Activated CD4-positive, alpha-beta T cell treated with anti-CD3 and anti-CD28 coated beads for 36 hours (primary cell): ENCODE measurements around the gene ASTN1. TPM values are rescaled to one million over a fixed set of nuclear protein-coding genes. Genes with fewer than 3 reads are reported as not detected.

Experiments used
- ATAC-seq: fragments of 200-7000 bp; cut with Tn5 transposase; one replicate; pipeline ENCODE4 v1.10.0; 2021; ENCODE audit warnings: mild to moderate bottlenecking, moderate library complexity
- CTCF ChIA-PET: fragments of 350-600 bp; sonication (Branson Sonifier 250); formaldehyde crosslinking; loops from one replicate; lab custom pipeline; 2021; ENCODE audit warnings: antibody characterized with exemption; lab: Charles Lee
- POLR2A ChIA-PET: fragments of 350-600 bp; sonication (Branson Sonifier 250); formaldehyde crosslinking; loops from one replicate; lab custom pipeline; 2021; ENCODE audit warnings: antibody characterized with exemption, inconsistent platforms; lab: Charles Lee
- DNase-seq: peaks from one replicate; pipeline ENCODE4 v3.0.0-alpha.2; 2020
- H3K27ac Mint-ChIP-seq: one replicate; pipeline ENCODE4 v1.8.0; 2021; ENCODE audit warnings: mixed read lengths
- H3K27me3 Mint-ChIP-seq: one replicate; pipeline ENCODE4 v1.8.0; 2021; ENCODE audit warnings: mixed read lengths
- H3K36me3 Mint-ChIP-seq: one replicate; pipeline ENCODE4 v1.8.0; 2021; ENCODE audit warnings: low read depth, mixed read lengths
- H3K4me1 Mint-ChIP-seq: one replicate; pipeline ENCODE4 v1.8.0; 2021; ENCODE audit warnings: mixed read lengths
- H3K4me3 Mint-ChIP-seq: one replicate; pipeline ENCODE4 v1.8.0; 2021; ENCODE audit warnings: mild to moderate bottlenecking, moderate library complexity, mixed read lengths
- H3K9me3 Mint-ChIP-seq: one replicate; pipeline ENCODE4 v1.8.0; 2021; ENCODE audit warnings: low read depth, mixed read lengths
- intact Hi-C, 2 experiments: fragments of 100-400 bp; cut with DNase I in 1 of 2; cut with micrococcal nuclease in 1 of 2; formaldehyde crosslinking; loops; one replicate each; pipeline versions ENCODE4 v1.14.2 to v1.15.1; 2022 to 2024; cut with DNase I, micrococcal nuclease
- total RNA-seq, 2 experiments: library from RNA; stranded (reverse); gene quantifications; one replicate each; pipeline ENCODE4 v1.2.3, GENCODE V29; 2021

The ASTN1 gene
- total RNA-seq, 2 experiments from 2014 or later = not detected

DNA sequence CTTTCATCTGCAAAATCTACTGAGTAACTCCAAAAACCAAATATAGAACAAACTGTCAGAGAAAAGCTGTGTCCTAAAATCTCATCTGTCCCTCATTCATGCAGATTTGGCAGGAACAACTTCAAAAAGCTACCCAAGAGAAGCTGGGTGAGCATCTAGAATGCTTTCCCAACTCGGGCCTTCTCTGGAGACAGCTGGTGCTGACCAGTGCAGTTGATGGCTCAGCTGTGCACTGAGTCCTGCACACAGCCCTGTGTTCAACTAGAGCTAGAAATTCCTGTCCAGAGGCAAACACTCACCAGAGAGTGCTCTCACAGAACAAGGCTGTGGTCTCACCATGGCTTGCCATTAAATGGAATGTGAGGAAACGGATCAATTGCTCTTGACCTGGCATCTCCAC is 202.8 kb downstream of the ASTN1 start:
- Mint-ChIP-seq H3K4me1 (no peaks in the 10 kb centered on the region), H3K27me3 (peaks cover 1% of the 10 kb centered on the region), H3K27ac (no peak overlapping the region), H3K4me3 (no peak overlapping the region), H3K36me3 (no peaks in the 10 kb centered on the region), H3K9me3 (no peaks in the 10 kb centered on the region)
- ATAC-seq (no peak), DNase-seq (no peak)
- CTCF ChIA-PET = no interaction called here
- intact Hi-C loops = no loop called here
- POLR2A ChIA-PET = no interaction called here

DNA sequence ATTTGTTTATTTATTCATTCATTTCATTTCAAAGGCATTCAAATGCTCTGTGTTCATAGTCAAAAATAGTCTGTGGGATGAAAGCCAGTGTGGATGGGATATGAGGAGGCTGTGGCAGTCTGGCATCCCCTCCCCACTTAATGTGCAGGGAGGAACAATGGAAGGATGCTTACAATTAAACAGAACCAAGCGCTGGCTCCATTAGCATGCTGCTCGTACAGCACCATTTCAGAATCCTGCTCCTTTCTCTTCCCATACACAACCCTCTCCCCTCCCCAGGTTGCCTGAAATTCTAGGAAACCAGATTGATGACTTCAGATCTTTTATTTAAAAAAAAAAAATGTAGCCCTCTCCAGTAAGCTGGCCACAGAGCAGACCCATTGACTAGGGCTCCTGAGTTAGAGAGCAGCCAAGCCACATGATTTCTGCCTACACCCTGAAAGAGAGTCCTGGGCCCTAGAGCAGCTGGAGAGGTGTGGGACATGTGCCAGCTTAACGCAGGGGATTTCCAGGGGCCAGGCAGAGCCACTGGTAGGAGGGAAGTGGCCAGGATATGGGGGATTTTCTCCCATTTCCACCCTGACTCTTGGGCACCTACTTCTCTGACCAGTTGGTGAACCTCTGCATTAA is 205.2 kb downstream of the ASTN1 start:
- no peaks in the 10 kb centered on the region for H3K4me1 Mint-ChIP-seq
- intact Hi-C loops = no loop called here
- no peak overlapping the region for H3K4me3 Mint-ChIP-seq
- H3K27ac Mint-ChIP-seq = no peak overlapping the region
- H3K36me3 Mint-ChIP-seq = no peaks in the 10 kb centered on the region
- POLR2A ChIA-PET = no interaction called here
- H3K9me3 Mint-ChIP-seq = no peaks in the 10 kb centered on the region
- ATAC-seq (no peak), DNase-seq (no peak)
- no peaks in the 10 kb centered on the region for H3K27me3 Mint-ChIP-seq
- CTCF ChIA-PET = no interaction called here

DNA sequence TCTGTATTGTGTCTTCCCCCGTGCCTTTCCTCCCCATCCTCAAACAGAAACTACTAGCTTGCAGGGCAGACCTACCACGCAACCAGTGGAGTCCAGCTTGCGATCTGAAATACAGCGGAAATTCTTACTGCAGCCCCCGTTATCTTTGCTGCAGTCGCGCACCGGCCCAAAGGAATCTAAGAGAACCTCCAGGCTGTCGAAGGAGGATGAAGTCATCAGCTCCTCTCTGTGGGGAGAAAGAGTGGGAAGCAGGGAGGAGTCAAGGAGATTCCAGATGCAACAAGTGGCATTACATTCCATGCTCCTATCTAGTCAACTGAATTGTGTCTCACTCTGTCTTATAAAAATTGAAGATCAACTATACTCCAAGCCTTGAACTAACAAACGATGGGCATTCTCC is 206.9 kb downstream of the ASTN1 start:
- CTCF ChIA-PET = no interaction called here
- ATAC-seq = no peak
- H3K4me1 Mint-ChIP-seq = no peaks in the 10 kb centered on the region
- POLR2A ChIA-PET = no interaction called here
- no peaks in the 10 kb centered on the region for H3K36me3 Mint-ChIP-seq
- H3K9me3 Mint-ChIP-seq = no peaks in the 10 kb centered on the region
- no peak overlapping the region for H3K4me3 Mint-ChIP-seq
- H3K27me3 Mint-ChIP-seq = peaks cover 2% of the 10 kb centered on the region
- H3K27ac Mint-ChIP-seq = no peak overlapping the region
- DNase-seq = no peak
- intact Hi-C loops = no loop called here

DNA sequence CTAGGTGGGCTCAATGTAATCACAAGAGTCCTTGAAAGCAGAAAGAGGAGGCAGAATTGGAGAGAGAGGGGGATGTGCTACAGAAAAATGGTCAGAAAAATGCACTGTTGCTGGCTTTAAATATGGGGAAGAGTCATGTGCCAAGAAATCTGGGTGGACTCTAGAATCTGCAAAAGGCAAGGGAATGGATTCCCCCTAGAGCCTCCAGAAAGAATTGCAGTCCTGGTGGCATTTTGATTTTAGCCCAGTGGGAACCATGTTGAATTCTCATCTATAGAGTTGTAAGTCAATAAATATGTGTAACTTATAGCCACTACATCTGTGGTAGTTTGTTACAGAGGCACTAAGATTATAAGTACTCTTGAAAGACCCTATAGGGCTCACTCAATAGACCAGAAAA is 210.3 kb downstream of the ASTN1 start:
- Mint-ChIP-seq H3K36me3 (no peaks in the 10 kb centered on the region), H3K4me3 (no peak overlapping the region), H3K9me3 (no peaks in the 10 kb centered on the region), H3K4me1 (no peaks in the 10 kb centered on the region), H3K27me3 (peaks cover 3% of the 10 kb centered on the region), H3K27ac (no peak overlapping the region)
- POLR2A ChIA-PET = no interaction called here
- intact Hi-C loops = no loop called here
- DNase-seq (no peak), ATAC-seq (no peak)
- CTCF ChIA-PET = interaction anchor here (1.7 kb wide), 1 partner anchor 10 kb away, joined by 3 read pairs; no protein-coding TSS in a partner anchor

DNA sequence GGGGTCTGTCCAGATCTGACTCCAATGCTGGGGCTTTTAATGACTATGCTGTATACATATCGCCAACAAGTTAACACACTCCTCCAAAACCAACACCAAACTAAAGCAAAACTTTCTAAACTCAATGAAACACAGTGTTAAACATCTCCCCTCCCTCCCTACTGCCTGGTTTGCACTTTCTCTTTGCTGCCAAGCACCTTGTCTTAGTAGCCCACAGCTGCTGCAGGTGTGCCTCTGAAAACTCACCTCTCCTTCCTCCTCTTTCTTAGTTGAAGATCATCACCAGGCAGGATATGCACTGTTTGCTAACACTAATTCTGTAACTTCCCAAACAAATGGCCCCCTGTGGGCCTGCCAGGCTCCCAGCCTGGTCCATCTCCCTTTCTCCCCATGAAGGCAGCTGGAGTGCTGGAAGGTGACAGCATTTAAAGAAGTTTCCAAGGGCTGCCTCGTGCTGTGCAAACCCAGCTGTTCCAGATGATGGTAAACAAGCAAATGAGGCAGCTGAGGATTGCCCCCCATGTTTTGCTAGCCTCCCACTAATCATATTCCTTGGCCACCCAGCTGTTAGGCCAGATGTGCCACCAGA is 213.7 kb downstream of the ASTN1 start:
- H3K27me3 Mint-ChIP-seq = peaks cover 3% of the 10 kb centered on the region
- no peak for ATAC-seq
- H3K4me3 Mint-ChIP-seq = no peak overlapping the region
- intact Hi-C loops = no loop called here
- H3K27ac Mint-ChIP-seq = no peak overlapping the region
- H3K4me1 Mint-ChIP-seq = no peaks in the 10 kb centered on the region
- H3K36me3 Mint-ChIP-seq = no peaks in the 10 kb centered on the region
- DNase-seq = no peak
- POLR2A ChIA-PET = no interaction called here
- CTCF ChIA-PET = interaction anchor here (1.1 to 1.9 kb wide), 2 partner anchors 10 to 12 kb away, joined by 3 to 4 read pairs; no protein-coding TSS in a partner anchor
- no peaks in the 10 kb centered on the region for H3K9me3 Mint-ChIP-seq

DNA sequence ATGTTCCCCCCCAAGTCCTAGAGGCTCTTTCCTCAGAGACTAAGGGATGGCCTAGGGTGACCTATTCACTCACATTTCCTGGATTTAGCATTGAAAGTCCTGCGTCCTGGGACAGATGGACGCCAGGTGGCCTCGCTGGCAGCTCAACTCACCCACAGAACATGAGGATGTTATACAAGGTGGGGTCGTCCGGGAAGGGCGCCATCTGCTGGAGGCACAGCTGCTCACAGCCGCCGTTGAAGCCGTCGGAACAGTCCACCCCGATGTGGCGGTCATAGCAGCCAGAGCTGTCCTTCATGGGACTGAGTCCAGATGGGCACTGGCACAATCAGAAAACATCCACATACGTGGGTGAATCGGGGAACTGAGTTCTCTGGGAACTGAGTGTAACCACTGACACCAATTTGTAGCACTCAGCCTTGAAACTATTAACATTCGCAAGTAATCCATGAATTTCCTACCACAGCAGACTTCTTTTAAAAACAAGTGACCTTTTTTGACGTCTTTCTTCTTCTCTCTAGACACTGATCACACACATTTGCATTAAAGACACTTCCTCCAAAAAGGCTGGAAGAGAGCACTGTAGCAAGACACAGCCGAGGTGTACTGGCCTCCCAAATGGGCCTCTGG is 215.4 kb downstream of the ASTN1 start:
- intact Hi-C loops = no loop called here
- Mint-ChIP-seq H3K4me1 (no peaks in the 10 kb centered on the region), H3K27me3 (peaks cover 3% of the 10 kb centered on the region), H3K36me3 (no peaks in the 10 kb centered on the region), H3K9me3 (no peaks in the 10 kb centered on the region), H3K27ac (no peak overlapping the region), H3K4me3 (no peak overlapping the region)
- no peak for ATAC-seq
- peak; percentile 57 for DNase-seq
- CTCF ChIA-PET = interaction anchor here (0.5 to 0.7 kb wide), 2 partner anchors 8 to 161 kb away, joined by 3 to 4 read pairs; no protein-coding TSS in a partner anchor
- POLR2A ChIA-PET = no interaction called here

DNA sequence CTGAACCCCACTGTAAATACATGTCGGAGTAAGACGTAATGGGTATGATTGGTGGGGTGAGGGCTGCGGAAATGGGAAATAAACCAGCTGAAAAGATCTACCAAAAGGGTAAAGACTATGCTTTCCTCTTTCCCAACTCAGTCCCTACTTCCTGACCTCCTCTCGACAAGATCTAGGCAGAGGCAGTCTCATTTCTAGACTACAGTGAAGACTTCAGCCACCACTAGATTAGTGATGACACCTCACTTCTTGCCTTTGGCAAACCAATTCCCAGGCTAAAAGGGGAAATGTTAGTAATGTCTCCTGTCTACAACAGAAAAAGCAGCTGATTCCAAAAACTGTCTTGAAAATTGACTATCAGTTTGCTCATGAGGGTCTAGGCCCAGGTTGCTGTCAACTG is 219.9 kb downstream of the ASTN1 start:
- no peak for ATAC-seq
- Mint-ChIP-seq H3K4me3 (no peak overlapping the region), H3K9me3 (peaks cover 8% of the 10 kb centered on the region), H3K4me1 (no peaks in the 10 kb centered on the region), H3K27ac (no peak overlapping the region), H3K27me3 (peaks cover 2% of the 10 kb centered on the region), H3K36me3 (no peaks in the 10 kb centered on the region)
- no peak for DNase-seq
- intact Hi-C loops = no loop called here
- ChIA-PET CTCF (interaction anchor here (1.0 kb wide), 1 partner anchor 9 kb away, joined by 3 read pairs; no protein-coding TSS in a partner anchor), POLR2A (no interaction called here)

DNA sequence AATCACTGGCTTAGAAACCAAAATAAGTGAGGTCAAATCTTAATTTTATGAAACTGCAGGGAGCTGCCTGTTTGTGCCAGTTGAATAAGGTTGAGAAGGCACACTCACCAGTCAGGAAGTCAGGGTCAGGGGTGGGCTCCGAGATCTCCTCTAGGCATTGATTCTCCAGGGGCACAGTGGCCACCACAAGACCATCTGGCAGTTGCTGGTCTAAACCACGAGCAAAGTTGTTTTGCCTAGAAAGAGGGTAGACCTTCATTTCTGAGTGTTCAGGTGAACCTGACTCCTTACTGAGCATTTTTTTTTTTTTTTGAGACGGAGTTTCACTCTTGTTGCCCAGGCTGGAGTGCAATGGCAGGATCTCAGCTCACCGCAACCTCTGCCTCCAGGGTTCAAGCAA is 220.7 kb downstream of the ASTN1 start:
- intact Hi-C loops = no loop called here
- Mint-ChIP-seq H3K9me3 (peaks cover 8% of the 10 kb centered on the region), H3K4me3 (no peak overlapping the region), H3K27me3 (no peaks in the 10 kb centered on the region), H3K36me3 (no peaks in the 10 kb centered on the region), H3K27ac (no peak overlapping the region), H3K4me1 (no peaks in the 10 kb centered on the region)
- ATAC-seq (no peak), DNase-seq (no peak)
- ChIA-PET CTCF (no interaction called here), POLR2A (no interaction called here)

DNA sequence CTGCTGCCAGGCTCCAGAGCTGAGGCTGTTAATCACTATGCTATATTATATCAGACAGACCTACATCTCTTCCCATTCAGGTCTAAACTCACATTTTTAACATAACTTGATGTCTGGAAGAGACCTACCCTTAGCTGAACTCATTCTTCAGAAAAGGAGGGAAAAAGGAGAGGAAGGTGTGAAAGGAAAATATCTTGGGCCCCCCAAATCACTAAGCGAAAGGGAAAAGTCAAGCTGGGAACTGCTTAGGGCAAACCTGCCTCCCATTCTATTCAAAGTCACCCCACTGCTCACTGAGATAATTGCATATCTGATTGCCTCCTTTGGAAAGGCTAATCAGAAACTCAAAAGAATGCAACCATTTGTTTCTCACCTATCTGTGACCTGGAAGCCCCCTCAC is 222.2 kb downstream of the ASTN1 start:
- no peaks in the 10 kb centered on the region for H3K4me1 Mint-ChIP-seq
- ATAC-seq = no peak
- H3K9me3 Mint-ChIP-seq = peaks cover 8% of the 10 kb centered on the region
- ChIA-PET POLR2A (no interaction called here), CTCF (interaction anchor here (0.7 kb wide), 1 partner anchor 1170 kb away, joined by 3 read pairs; no protein-coding TSS in a partner anchor)
- DNase-seq = no peak
- no peaks in the 10 kb centered on the region for H3K27me3 Mint-ChIP-seq
- no peaks in the 10 kb centered on the region for H3K36me3 Mint-ChIP-seq
- no peak overlapping the region for H3K27ac Mint-ChIP-seq
- intact Hi-C loops = no loop called here
- H3K4me3 Mint-ChIP-seq = no peak overlapping the region

DNA sequence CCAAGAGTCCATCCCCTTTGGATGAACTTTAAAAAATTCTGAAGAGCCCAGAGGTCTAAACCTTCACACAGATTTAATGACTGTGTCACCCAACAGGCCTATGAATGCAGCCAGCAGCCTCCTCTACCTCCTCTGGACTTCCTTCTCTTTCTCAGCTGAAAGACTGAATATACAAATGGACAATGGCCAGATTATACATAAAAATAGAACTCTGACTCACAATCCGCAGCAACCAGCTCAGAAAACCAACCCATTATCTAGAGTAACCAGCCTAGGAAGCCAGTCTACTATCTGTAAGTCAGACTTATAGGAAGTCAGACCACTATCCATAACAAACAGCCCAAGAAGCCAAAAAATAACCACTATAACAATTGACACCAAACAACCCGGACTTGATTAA is 224.5 kb downstream of the ASTN1 start:
- Mint-ChIP-seq H3K4me3 (no peak overlapping the region), H3K27ac (no peak overlapping the region), H3K4me1 (no peaks in the 10 kb centered on the region), H3K27me3 (no peaks in the 10 kb centered on the region), H3K36me3 (no peaks in the 10 kb centered on the region), H3K9me3 (peaks cover 8% of the 10 kb centered on the region)
- intact Hi-C loops = no loop called here
- ChIA-PET CTCF (interaction anchor here (1.1 kb wide), 1 partner anchor 11 kb away, joined by 3 read pairs; no protein-coding TSS in a partner anchor), POLR2A (no interaction called here)
- ATAC-seq (no peak), DNase-seq (no peak)

DNA sequence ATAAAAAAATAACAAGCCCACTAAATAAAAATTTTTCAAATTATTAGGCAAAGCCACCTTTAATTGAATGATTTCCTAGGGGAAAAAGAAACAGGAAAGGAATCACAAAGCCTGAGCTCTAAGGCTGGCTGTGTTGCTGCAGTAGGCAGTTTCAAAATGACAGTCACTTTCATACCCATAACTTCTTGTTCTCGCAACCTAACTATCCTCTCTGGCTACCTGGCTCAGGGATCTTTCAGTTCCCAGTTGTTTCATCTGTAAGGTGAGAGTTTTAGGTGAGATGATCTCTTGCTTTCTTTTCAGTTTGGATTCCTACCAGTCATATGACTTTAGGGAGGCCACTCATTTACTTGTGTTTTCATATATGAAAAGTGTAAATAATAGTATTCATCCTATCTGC is 226.1 kb downstream of the ASTN1 start:
- Mint-ChIP-seq H3K36me3 (no peaks in the 10 kb centered on the region), H3K27ac (no peak overlapping the region), H3K27me3 (no peaks in the 10 kb centered on the region), H3K4me3 (no peak overlapping the region), H3K4me1 (no peaks in the 10 kb centered on the region), H3K9me3 (peaks cover 8% of the 10 kb centered on the region)
- CTCF ChIA-PET = interaction anchor here (0.5 to 1.2 kb wide), 2 partner anchors 12 to 22 kb away, joined by 4 read pairs; no protein-coding TSS in a partner anchor
- intact Hi-C loops = no loop called here
- DNase-seq (no peak), ATAC-seq (no peak)
- POLR2A ChIA-PET = no interaction called here

DNA sequence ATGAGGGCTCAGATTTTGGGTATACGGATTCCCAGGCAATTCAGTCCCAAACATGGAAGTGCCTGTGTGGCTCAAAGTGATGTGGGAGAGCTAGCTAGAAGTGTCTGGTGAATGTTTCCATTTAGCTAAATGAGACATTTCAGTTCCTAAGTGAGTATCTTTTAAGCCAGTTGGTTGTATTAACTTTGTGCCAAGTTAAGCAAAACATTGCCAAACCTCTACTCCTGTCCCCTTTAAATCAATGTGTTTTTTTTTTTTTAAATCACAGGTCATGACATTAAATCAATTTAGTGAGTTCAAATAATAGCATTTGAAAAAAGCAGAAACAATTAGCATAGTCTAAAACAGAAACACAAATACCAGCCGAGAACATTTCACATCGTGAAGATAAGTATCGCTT is 230.1 kb downstream of the ASTN1 start:
- ChIA-PET POLR2A (no interaction called here), CTCF (no interaction called here)
- intact Hi-C loops = no loop called here
- H3K36me3 Mint-ChIP-seq = no peaks in the 10 kb centered on the region
- no peak overlapping the region for H3K27ac Mint-ChIP-seq
- H3K27me3 Mint-ChIP-seq = no peaks in the 10 kb centered on the region
- ATAC-seq = no peak
- no peaks in the 10 kb centered on the region for H3K4me1 Mint-ChIP-seq
- H3K4me3 Mint-ChIP-seq = no peak overlapping the region
- H3K9me3 Mint-ChIP-seq = peaks cover 1% of the 10 kb centered on the region
- no peak for DNase-seq
